IMR-90 (cell line): ENCODE results near the gene MYLK4.

Experiments
- CEBPB ChIP-seq: IDR thresholded peaks from 2 replicates; pipeline ENCODE4 v1.6.1; 2012; ENCODE audit warnings: low read depth, low read length, improper control_type of control experiment
- CTCF ChIP-seq: conservative IDR thresholded peaks from 2 replicates; pipeline ENCODE4 v1.5.1; 2012; ENCODE audit warnings: mild to moderate bottlenecking, low read depth, low read length, improper control_type of control experiment
- NFE2L2 ChIP-seq: fragments of 150-350 bp; IDR thresholded peaks from 2 replicates; pipeline ENCODE4 v1.6.1; 2016; ENCODE audit warnings: low read depth, mild to moderate bottlenecking, low read length
- POLR2A ChIP-seq: IDR thresholded peaks from 2 replicates; pipeline ENCODE4 v1.6.1; 2012; ENCODE audit warnings: mild to moderate bottlenecking, low read depth, low read length
- RAD21 ChIP-seq: IDR thresholded peaks from 2 replicates; pipeline ENCODE4 v1.6.1; 2012; ENCODE audit warnings: low read length, improper control_type of control experiment
- RCOR1 ChIP-seq: IDR thresholded peaks from 2 replicates; pipeline ENCODE4 v1.6.1; 2012; ENCODE audit warnings: mild to moderate bottlenecking, low read length, improper control_type of control experiment; ENCODE audit not compliant: insufficient replicate concordance
- RFX5 ChIP-seq: IDR thresholded peaks from 2 replicates; pipeline ENCODE4 v1.8.0; 2012; ENCODE audit warnings: low read depth, mild to moderate bottlenecking, low read length, moderate library complexity

GRCh38 chr6:2686515-2686914 is 64.2 kb downstream of the MYLK4 start:
- TF ChIP-seq CTCF (no peak), NFE2L2 (no peak), POLR2A (no peak), RAD21 (no peak), RCOR1 (no peak), RFX5 (no peak), CEBPB (no peak)
